Activated naive CD8-positive, alpha-beta T cell treated with anti-CD3 and anti-CD28 coated beads, Interleukin-2, amount 10 ng/mL, durations not matched to agents 7 days and 5 days (primary cell): Measurements from ENCODE around the gene SLC24A3. TPM values are rescaled to one million over a fixed set of nuclear protein-coding genes. Genes with fewer than 3 reads are reported as not detected.

Experiments used
- ATAC-seq: fragments of 150-1000 bp; cut with Tn5 transposase; one replicate; pipeline ENCODE4 v1.10.0; 2021; ENCODE audit warnings: low read depth, moderate library complexity
- POLR2A ChIA-PET: fragments of 350-600 bp; sonication (Branson Sonifier 250); formaldehyde crosslinking; loops from one replicate; lab custom pipeline; 2021; ENCODE audit warnings: antibody characterized with exemption; lab: Charles Lee
- DNase-seq: peaks from one replicate; pipeline ENCODE4 v3.0.0; 2021
- H3K27ac Mint-ChIP-seq: one replicate; pipeline ENCODE4 v1.8.0; 2022; ENCODE audit warnings: mild to moderate bottlenecking, mixed read lengths
- H3K27me3 Mint-ChIP-seq: one replicate; pipeline ENCODE4 v1.8.0; 2022; ENCODE audit warnings: mild to moderate bottlenecking, moderate library complexity, mixed read lengths
- H3K36me3 Mint-ChIP-seq: one replicate; pipeline ENCODE4 v1.8.0; 2021; ENCODE audit warnings: mild to moderate bottlenecking, mixed read lengths
- H3K4me1 Mint-ChIP-seq: one replicate; pipeline ENCODE4 v1.8.0; 2021; ENCODE audit warnings: mixed read lengths
- H3K4me3 Mint-ChIP-seq: one replicate; pipeline ENCODE4 v1.8.0; 2022; ENCODE audit warnings: mild to moderate bottlenecking, moderate library complexity, mixed read lengths
- H3K9me3 Mint-ChIP-seq: one replicate; pipeline ENCODE4 v1.8.0; 2021; ENCODE audit warnings: mixed read lengths
- total RNA-seq, 2 experiments: library from RNA; stranded (reverse); gene quantifications; one replicate each; pipeline ENCODE4 v1.2.3, GENCODE V29; 2021

SLC24A3 gene
- total RNA-seq, 2 experiments from 2014 or later: not detected

DNA sequence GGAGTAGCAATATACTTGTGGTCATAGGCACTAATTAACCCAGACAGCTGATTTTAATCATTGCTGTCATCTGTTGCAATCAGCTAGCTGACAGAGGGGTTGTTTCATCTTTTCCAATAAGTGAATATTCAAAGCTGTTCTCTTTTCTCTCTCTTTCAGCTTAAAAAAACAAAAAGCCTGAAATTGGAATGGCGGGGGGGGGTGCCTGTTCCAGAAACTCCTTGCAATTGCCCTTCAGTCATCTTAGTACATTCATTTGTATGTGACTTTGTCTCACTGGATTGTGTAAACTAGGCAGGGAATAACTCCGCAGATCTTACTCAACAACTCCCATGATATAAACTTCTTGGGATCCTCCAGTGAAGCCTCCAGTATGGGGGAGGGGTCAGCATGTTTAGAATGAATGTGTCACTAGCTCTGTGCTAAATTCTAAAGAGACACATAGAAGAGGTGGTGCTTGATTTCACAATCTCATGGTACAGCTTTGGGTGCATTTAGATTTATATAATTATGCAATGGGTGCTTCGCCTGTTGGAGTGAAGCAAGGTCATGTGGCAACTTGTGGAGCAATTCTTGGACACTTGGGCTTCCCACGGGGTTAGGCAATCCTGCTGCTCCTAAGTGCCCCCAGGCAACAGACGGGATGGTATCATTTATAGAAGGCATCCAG lies 40.1 kb downstream of the SLC24A3 start:
- POLR2A ChIA-PET: no interaction called here

GRCh38 chr20:19253316-19253715 lies 40.9 kb downstream of the SLC24A3 start:
- no peak overlapping the region for H3K27ac Mint-ChIP-seq
- H3K27me3 Mint-ChIP-seq: no peaks in the 10 kb centered on the region
- ATAC-seq: no peak
- H3K4me3 Mint-ChIP-seq: no peak overlapping the region
- no peaks in the 10 kb centered on the region for H3K4me1 Mint-ChIP-seq
- H3K36me3 Mint-ChIP-seq: no peaks in the 10 kb centered on the region
- POLR2A ChIA-PET: no interaction called here
- H3K9me3 Mint-ChIP-seq: no peaks in the 10 kb centered on the region
- no peak for DNase-seq

More for the DNA sequence above, 40.1 kb downstream of the SLC24A3 start:
- Mint-ChIP-seq H3K36me3 (no peaks in the 10 kb centered on the region), H3K9me3 (no peaks in the 10 kb centered on the region), H3K4me1 (no peaks in the 10 kb centered on the region), H3K27ac (no peak overlapping the region), H3K4me3 (no peak overlapping the region), H3K27me3 (peaks cover 2% of the 10 kb centered on the region)
- no peak for DNase-seq
- no peak for ATAC-seq

GRCh38 chr20:19253916-19254820 lies 41.7 kb downstream of the SLC24A3 start:
- ATAC-seq: no peak
- no peaks in the 10 kb centered on the region for H3K36me3 Mint-ChIP-seq

GRCh38 chr20:19254956-19255355 lies 42.5 kb downstream of the SLC24A3 start:
- no peaks in the 10 kb centered on the region for H3K9me3 Mint-ChIP-seq
- POLR2A ChIA-PET: no interaction called here
- DNase-seq (no peak), ATAC-seq (no peak)
- H3K27ac Mint-ChIP-seq: no peak overlapping the region
- no peaks in the 10 kb centered on the region for H3K27me3 Mint-ChIP-seq
- no peaks in the 10 kb centered on the region for H3K36me3 Mint-ChIP-seq
- H3K4me1 Mint-ChIP-seq: peaks cover 1% of the 10 kb centered on the region
- H3K4me3 Mint-ChIP-seq: no peak overlapping the region

More at GRCh38 chr20:19253916-19254820, 41.7 kb downstream of the SLC24A3 start:
- H3K27ac Mint-ChIP-seq: no peak overlapping the region
- no peak overlapping the region for H3K4me3 Mint-ChIP-seq
- no peaks in the 10 kb centered on the region for H3K27me3 Mint-ChIP-seq
- DNase-seq: no peak
- peaks cover 1% of the 10 kb centered on the region for H3K4me1 Mint-ChIP-seq
- no peaks in the 10 kb centered on the region for H3K9me3 Mint-ChIP-seq
- POLR2A ChIA-PET: no interaction called here

DNA sequence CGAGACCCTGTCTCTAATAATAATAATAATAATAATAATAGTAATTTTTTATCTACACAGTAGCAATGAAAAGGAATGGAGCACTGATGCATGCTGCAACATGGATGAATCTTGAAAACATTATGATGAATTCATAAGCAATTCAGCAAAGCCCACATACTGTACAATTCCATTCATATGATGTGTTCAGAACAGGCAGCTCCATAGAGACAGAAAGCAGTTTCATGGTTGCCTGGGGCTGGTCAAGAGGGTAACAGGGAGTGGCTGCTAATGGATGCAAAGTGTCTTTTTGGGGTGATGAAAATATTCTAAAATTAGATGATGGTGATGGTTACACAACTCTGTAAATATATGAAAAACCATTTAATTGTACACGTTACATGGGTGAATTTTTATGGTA lies 43.6 kb downstream of the SLC24A3 start:
- Mint-ChIP-seq H3K9me3 (no peaks in the 10 kb centered on the region), H3K4me3 (no peak overlapping the region), H3K27ac (no peak overlapping the region), H3K36me3 (no peaks in the 10 kb centered on the region), H3K27me3 (no peaks in the 10 kb centered on the region), H3K4me1 (peaks cover 2% of the 10 kb centered on the region)
- POLR2A ChIA-PET: no interaction called here
- no peak for ATAC-seq
- DNase-seq: no peak

DNA sequence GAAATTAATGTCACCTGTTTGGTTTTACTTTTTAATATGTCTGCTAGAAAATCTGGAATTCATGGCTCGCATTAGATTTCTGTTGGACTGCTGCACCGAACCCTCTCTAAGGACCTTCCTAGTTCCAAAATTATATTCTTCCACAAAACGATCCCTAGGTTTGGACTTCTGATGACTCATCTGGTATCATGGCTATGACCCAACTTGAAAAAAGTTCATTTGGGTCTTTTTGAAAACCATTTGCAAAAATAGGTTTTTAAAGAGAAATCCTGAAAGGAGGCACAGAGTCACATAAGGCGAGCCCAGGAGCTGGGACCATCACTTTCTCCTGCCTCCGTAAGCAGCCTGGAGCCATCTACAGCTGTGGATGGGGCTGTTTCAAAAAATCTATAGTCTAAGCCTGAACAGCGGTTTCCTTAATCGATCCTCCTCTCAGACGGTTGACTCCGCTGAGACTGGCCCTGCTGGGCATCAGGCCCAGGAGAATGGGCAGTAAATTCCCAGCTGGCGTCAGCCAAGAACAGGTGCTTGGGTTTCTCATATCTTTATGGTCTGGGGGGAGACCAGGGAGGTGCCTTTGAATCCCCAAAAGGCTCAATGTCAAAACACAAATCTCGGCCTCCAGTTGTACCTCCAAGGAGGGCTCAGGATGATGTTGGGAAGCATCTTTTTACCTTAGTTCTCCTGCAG lies 44.6 kb downstream of the SLC24A3 start:
- Mint-ChIP-seq H3K27me3 (no peaks in the 10 kb centered on the region), H3K9me3 (no peaks in the 10 kb centered on the region), H3K4me3 (no peak overlapping the region), H3K27ac (no peak overlapping the region), H3K36me3 (no peaks in the 10 kb centered on the region), H3K4me1 (peaks cover 2% of the 10 kb centered on the region)
- POLR2A ChIA-PET: no interaction called here
- DNase-seq (no peak), ATAC-seq (no peak)

- no peak overlapping the region for H3K4me3 Mint-ChIP-seq
- POLR2A ChIA-PET: no interaction called here
- DNase-seq (no peak), ATAC-seq (no peak)
- H3K9me3 Mint-ChIP-seq: no peaks in the 10 kb centered on the region
- H3K27ac Mint-ChIP-seq: no peak overlapping the region
- peaks cover 2% of the 10 kb centered on the region for H3K4me1 Mint-ChIP-seq
- H3K27me3 Mint-ChIP-seq: no peaks in the 10 kb centered on the region
- no peaks in the 10 kb centered on the region for H3K36me3 Mint-ChIP-seq
These were observed 45.4 kb downstream of the SLC24A3 start for GRCh38 chr20:19257865-19258264.

- POLR2A ChIA-PET: no interaction called here
- no peak for ATAC-seq
- no peaks in the 10 kb centered on the region for H3K36me3 Mint-ChIP-seq
These were observed 46.7 kb downstream of the SLC24A3 start for GRCh38 chr20:19259141-19259591.

DNA sequence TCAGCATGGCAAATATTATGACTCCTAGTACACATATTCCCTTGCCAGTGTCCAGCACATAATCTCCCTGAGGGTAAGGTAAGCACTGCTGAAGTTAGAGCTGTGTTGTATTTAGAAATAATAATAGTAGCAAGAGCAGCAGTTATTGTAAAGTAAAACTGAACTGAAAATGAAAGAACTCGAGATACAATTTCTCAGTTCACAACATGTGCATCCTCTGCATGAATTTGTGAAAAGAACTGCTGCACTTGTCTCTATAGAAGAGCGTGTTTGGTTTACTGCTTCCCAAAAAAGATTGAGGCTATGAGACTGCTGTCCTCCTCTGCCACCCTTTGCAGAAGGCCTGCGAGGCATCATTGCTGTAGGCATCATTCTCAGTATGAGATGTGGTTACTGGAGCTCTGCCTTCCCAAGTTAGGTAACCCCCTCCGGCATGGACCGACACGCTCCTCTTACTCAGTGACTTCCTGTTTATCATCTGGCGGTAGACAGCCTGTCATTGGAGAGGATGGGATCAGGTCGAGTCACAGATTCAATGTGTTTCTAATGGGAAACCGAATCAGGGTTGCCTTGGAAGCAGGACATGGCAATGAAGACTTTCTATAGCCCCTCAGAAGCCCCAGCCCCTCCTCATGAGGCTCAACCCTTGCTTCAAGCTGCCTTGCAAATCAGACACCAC lies 48.1 kb downstream of the SLC24A3 start:
- H3K4me3 Mint-ChIP-seq: no peak overlapping the region
- POLR2A ChIA-PET: no interaction called here
- no peak for DNase-seq
- H3K27me3 Mint-ChIP-seq: peaks cover 2% of the 10 kb centered on the region
- H3K9me3 Mint-ChIP-seq: no peaks in the 10 kb centered on the region
- H3K27ac Mint-ChIP-seq: no peak overlapping the region
- no peak for ATAC-seq
- H3K4me1 Mint-ChIP-seq: peaks cover 6% of the 10 kb centered on the region
- H3K36me3 Mint-ChIP-seq: no peaks in the 10 kb centered on the region

More at GRCh38 chr20:19259141-19259591, 46.7 kb downstream of the SLC24A3 start:
- H3K9me3 Mint-ChIP-seq: no peaks in the 10 kb centered on the region
- H3K4me3 Mint-ChIP-seq: no peak overlapping the region
- no peaks in the 10 kb centered on the region for H3K27me3 Mint-ChIP-seq
- no peak for DNase-seq
- H3K4me1 Mint-ChIP-seq: peaks cover 6% of the 10 kb centered on the region
- H3K27ac Mint-ChIP-seq: no peak overlapping the region

DNA sequence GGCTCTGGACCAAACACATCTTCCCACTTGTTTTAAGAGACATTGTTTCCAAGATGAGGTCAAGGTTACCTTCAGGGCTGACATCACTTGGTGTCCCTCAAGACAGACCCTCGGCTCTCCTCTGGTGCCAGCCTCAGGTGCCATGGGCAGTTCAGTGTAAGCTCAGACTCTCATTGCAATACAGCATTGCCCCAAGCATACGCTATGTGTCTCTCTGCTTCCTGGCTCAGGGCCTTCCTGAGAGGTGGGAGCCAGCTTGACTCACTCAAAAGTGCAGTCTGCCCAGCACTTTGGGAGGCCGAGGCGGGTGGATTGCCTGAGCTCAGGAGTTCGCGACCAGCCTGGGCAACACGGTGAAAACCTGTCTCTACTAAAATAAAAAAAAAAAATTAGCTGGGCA lies 51.7 kb downstream of the SLC24A3 start:
- Mint-ChIP-seq H3K27ac (no peak overlapping the region), H3K36me3 (no peaks in the 10 kb centered on the region), H3K9me3 (no peaks in the 10 kb centered on the region), H3K27me3 (peaks cover 2% of the 10 kb centered on the region), H3K4me1 (peaks cover 5% of the 10 kb centered on the region), H3K4me3 (no peak overlapping the region)
- DNase-seq: no peak
- POLR2A ChIA-PET: no interaction called here
- no peak for ATAC-seq

DNA sequence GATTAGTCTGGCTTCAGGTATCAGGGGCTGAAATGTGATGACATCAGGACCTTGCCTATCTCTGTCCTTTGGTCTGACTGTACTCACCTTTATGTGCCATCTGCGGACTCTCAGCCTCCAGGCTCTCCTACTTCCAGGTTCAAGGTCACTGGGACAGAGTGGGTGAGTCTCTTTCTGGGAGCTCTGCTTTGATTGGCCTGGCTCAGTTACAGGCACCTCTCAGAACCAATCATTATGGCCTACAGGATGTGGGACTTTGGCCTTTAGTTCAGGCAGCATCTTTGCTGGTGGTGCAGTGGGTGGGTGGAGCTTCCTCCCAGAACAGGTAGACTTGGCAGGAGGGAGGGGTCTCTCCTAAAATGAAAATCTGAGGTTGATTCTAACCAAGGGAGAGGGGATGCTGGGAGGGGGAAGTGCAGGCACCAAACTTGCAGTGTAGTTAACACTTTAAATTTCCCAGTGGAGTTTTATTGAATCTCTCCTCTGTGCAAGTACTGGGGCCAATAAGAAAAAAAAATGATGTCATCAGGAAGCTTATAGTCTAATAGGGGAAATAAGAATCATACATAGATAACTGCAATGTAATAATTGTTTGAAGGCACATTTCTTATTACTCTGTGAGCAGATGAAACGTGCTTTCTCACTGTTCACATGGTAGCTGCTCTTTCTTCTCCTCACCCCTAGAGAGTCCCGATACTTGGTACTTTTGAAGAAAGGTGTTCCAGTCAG lies 53.4 kb downstream of the SLC24A3 start:
- Mint-ChIP-seq H3K27me3 (peaks cover 2% of the 10 kb centered on the region), H3K4me3 (no peak overlapping the region), H3K27ac (no peak overlapping the region), H3K36me3 (no peaks in the 10 kb centered on the region), H3K4me1 (peaks cover 4% of the 10 kb centered on the region), H3K9me3 (no peaks in the 10 kb centered on the region)
- no peak for DNase-seq
- peak; percentile 22 for ATAC-seq
- POLR2A ChIA-PET: no interaction called here

DNA sequence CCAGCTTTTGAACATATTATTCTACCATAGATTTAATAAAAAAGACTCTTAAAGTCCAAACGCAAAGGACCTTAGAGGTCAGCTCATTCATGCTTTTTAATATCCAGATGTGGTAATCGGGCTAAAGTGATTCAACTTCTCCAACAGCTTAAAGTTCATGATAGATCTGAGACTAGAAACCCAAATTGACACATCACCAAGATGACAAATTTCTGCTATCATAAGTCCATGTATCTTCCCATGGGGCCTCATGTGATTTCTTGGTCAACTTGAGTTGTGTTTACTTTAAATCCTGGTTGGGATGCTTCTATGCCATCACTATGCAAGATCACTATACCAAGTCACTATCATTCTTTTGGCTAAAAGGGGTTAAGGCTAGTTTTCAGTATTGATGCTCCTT lies 56.0 kb downstream of the SLC24A3 start:
- POLR2A ChIA-PET: no interaction called here

More for the DNA sequence above, 56.0 kb downstream of the SLC24A3 start:
- no peaks in the 10 kb centered on the region for H3K9me3 Mint-ChIP-seq
- ATAC-seq (no peak), DNase-seq (no peak)
- H3K27ac Mint-ChIP-seq: no peak overlapping the region
- no peaks in the 10 kb centered on the region for H3K36me3 Mint-ChIP-seq
- no peak overlapping the region for H3K4me3 Mint-ChIP-seq
- H3K4me1 Mint-ChIP-seq: no peaks in the 10 kb centered on the region
- peaks cover 2% of the 10 kb centered on the region for H3K27me3 Mint-ChIP-seq
